ENCODE results near the gene DNAJB13.

The DNAJB13 gene

GRCh38 chr11:73956876-73957653 lies 6.2 kb downstream of the DNAJB13 start:
- DNase-seq, result no peak

- DNase-seq, result no peak
Measured at GRCh38 chr11:73957654-73958361, 7.0 kb downstream of the DNAJB13 start.

- DNase-seq, result no peak
Measured at GRCh38 chr11:73958521-73959141, 7.8 kb downstream of the DNAJB13 start.

- no peak for DNase-seq
Measured at GRCh38 chr11:73961321-73961720, 10.5 kb downstream of the DNAJB13 start.

- DNase-seq, result no peak
Measured at GRCh38 chr11:73962101-73962705, 11.4 kb downstream of the DNAJB13 start.

GRCh38 chr11:73963861-73964260 lies 13.0 kb downstream of the DNAJB13 start:
- peak; percentile 4 for DNase-seq

GRCh38 chr11:73965076-73965763 lies 14.4 kb downstream of the DNAJB13 start:
- peak; percentile 0 for DNase-seq

- DNase-seq, result no peak
Measured at GRCh38 chr11:73965764-73966121, 14.9 kb downstream of the DNAJB13 start.

GRCh38 chr11:73968356-73968966 lies 17.6 kb downstream of the DNAJB13 start:
- DNase-seq, result no peak

- no peak for DNase-seq
Measured at GRCh38 chr11:73969091-73969490, 18.3 kb downstream of the DNAJB13 start.

- DNase-seq, result no peak
Measured at GRCh38 chr11:73969991-73970800, 19.4 kb downstream of the DNAJB13 start.

- DNase-seq, result no peak
Measured at GRCh38 chr11:73971175-73971719, 20.4 kb downstream of the DNAJB13 start.

- DNase-seq, result no peak
Measured at GRCh38 chr11:73972187-73972586, 21.4 kb downstream of the DNAJB13 start.

- no peak for DNase-seq
Measured at GRCh38 chr11:73972620-73973449, 22.0 kb downstream of the DNAJB13 start.

- no peak for DNase-seq
Measured at GRCh38 chr11:73974604-73975478, 24.0 kb downstream of the DNAJB13 start.

GRCh38 chr11:73975479-73975757 lies 24.6 kb downstream of the DNAJB13 start:
- no peak for DNase-seq

- DNase-seq, result no peak
Measured at GRCh38 chr11:73976451-73977151, 25.8 kb downstream of the DNAJB13 start.

- no peak for DNase-seq
Measured at GRCh38 chr11:73977856-73978519, 27.2 kb downstream of the DNAJB13 start.

All from activated CD8-positive, alpha-beta memory T cell treated with anti-CD3 and anti-CD28 coated beads, Interleukin-2, amount 50 U/mL, for 4 hours (primary cell).